Small intestine (tissue), 16 donors: ENCODE results near the gene KLHL1. TPM values are rescaled to one million over a fixed set of nuclear protein-coding genes. Genes with fewer than 3 reads are reported as not detected.
"Not testable (repeated sequence)": the region's sequence is repeated elsewhere in the genome, so short reads cannot be mapped to it uniquely, and the experiment has no call there.

Experiments
- DNase-seq, 2 donors: peaks; one replicate each; pipeline versions ENCODE4 v3.0.0 to v3.0.0-alpha.2; 2013
- FAIRE-seq: peaks from 2 replicates; lab custom pipeline; 2012; peaks lifted over from hg19 to GRCh38; lab: Jason Lieb, UNC
- H3K27ac ChIP-seq, 3 donors: one replicate each; pipeline ENCODE4 v1.5.1; 2013; ENCODE audit warnings: low read length in 2 of 3, mild to moderate bottlenecking in 2 of 3, control low read depth in 1 of 3, inconsistent platforms in 1 of 3, low read depth in 1 of 3, moderate library complexity in 1 of 3
- H3K27me3 ChIP-seq, 3 donors: one replicate each; pipeline ENCODE4 v1.6.1; 2013; ENCODE audit warnings: low read length in 3 of 3, inconsistent platforms in 1 of 3; ENCODE audit not compliant: control insufficient read depth in 3 of 3, insufficient read depth in 3 of 3
- H3K36me3 ChIP-seq, 3 donors: one replicate each; pipeline ENCODE4 v1.6.1; 2013; ENCODE audit warnings: low read length in 3 of 3, inconsistent platforms in 1 of 3, low read depth in 1 of 3, mild to moderate bottlenecking in 1 of 3, moderate library complexity in 1 of 3; ENCODE audit not compliant: control insufficient read depth in 3 of 3, insufficient read depth in 2 of 3
- H3K4me1 ChIP-seq, 3 donors: one replicate each; pipeline ENCODE4 v1.6.1; 2013; ENCODE audit warnings: low read length in 2 of 3, inconsistent platforms in 1 of 3, low read depth in 1 of 3, mild to moderate bottlenecking in 1 of 3, moderate library complexity in 1 of 3; ENCODE audit not compliant: control insufficient read depth in 3 of 3, insufficient read depth in 2 of 3
- H3K4me3 ChIP-seq, 3 donors: one replicate each; pipeline ENCODE4 v1.5.1; 2013; ENCODE audit warnings: low read length in 3 of 3, control low read depth in 1 of 3, inconsistent platforms in 1 of 3, low read depth in 1 of 3, mild to moderate bottlenecking in 1 of 3, moderate library complexity in 1 of 3
- H3K9me3 ChIP-seq, 2 donors: one replicate each; pipeline ENCODE4 v1.6.1; 2013; ENCODE audit warnings: low read depth in 1 of 2, low read length in 1 of 2; ENCODE audit not compliant: control insufficient read depth in 2 of 2, insufficient read depth in 1 of 2
- WGBS, 3 donors: extraction: QIAGEN DNeasy Blood & Tissue Kit; methylation state at CpG; one replicate each; pipeline ENCODE4 v1.1.7; 2013; 5-methylcytosine and 5-hydroxymethylcytosine counted together
- long read RNA-seq, 10 donors: transcript quantifications; one replicate each; lab custom pipeline, GENCODE V29; 2026
- polyA plus RNA-seq, 4 donors: library from polyadenylated mRNA; stranded (reverse) in 3 of 4; unstranded in 1 of 4; fragments of 200-250 nt in 3 of 4; fragments of 120-200 nt in 1 of 4; gene quantifications; one replicate each; pipeline versions ENCODE4 v1.2.1 to v1.2.3, GENCODE V29; 2013
- donor health status: healthy with polysubstance abuse.
- donor health status: control.
- donor health status: control.
- donor health status: Bipolar disorder and iron deficiency.
- donor health status: healthy.

Gene KLHL1, protein sequence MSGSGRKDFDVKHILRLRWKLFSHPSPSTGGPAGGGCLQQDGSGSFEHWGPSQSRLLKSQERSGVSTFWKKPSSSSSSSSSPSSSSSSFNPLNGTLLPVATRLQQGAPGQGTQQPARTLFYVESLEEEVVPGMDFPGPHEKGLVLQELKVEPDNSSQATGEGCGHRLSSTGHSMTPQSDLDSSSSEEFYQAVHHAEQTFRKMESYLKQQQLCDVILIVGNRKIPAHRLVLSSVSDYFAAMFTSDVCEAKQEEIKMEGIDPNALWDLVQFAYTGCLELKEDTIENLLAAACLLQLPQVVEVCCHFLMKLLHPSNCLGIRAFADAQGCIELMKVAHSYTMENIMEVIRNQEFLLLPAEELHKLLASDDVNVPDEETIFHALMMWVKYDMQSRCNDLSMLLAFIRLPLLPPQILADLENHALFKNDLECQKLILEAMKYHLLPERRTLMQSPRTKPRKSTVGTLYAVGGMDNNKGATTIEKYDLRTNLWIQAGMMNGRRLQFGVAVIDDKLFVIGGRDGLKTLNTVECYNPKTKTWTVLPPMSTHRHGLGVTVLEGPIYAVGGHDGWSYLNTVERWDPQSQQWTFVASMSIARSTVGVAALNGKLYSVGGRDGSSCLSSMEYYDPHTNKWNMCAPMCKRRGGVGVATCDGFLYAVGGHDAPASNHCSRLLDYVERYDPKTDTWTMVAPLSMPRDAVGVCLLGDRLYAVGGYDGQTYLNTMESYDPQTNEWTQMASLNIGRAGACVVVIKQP
- polyA plus RNA-seq = under 1 TPM in 2 of 4 donors, not detected in 2; 0.04 to 0.06 TPM
- long read RNA-seq, donor 1 = 0 reads
- long read RNA-seq, donor 2 = 0 reads
- long read RNA-seq, donor 3 = 0 reads
- long read RNA-seq, donor 4 = 0 reads
- long read RNA-seq, donor 5 = 0 reads
- long read RNA-seq, donor 6 = 0 reads
- long read RNA-seq, donor 7 = 0 reads
- long read RNA-seq, donor 8 = 0 reads
- long read RNA-seq, donor 9 = 0 reads
- long read RNA-seq, donor 10 = 0 reads

DNA sequence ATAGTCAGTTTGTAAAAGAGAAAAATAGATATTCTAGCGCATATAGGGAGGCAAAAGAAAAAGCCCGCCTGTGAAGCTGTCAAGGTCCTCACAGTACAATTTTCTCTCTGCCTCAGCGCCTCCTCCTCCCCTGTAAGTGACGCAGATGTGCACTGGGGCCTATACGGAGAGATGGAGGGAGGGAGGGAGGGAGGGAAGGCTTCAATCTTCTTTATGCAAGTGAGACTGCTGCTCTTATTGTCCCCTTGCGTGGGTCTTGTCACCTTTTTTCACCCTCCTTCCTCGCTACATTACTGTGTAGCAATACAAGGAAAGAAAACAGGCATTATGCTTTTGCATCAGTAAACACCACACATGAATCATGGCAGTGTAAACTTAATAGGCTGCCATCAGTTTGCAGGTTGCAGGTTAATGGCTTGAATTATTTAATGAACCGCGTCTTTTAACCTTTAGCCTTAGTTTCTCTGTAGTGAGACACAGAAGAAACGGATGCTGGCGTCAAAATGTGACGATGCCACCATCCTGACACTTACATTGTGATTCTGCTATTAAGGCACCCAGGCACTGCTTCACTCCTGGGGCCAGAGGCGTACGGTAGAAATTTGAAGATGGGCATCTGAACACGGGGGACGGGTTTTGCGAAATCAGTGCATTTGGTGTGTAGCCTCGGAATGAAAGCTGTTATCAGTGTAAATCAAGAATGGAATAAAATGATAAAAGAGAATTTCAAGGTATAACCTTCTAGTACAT lies at the start of gene KLHL1:
TSS of gene KLHL1 (minus strand) at position 97 of the 750 bp plus-strand sequence. CDS start 753 bp downstream, outside the sequence.
- Histone ChIP-seq H3K36me3 (no peaks in the 10 kb centered on the region), H3K4me1 (no peaks in the 10 kb centered on the region), H3K27ac (no peak within 1 kb of the TSS), H3K4me3 (peak within 1 kb of the TSS in 1 of 3 donors; percentile 8), H3K27me3 (peaks cover 0 to 19% (median 0%) of the 10 kb centered on the region in 3 donors), H3K9me3 (no peaks in the 10 kb centered on the region)
- WGBS, 3 donors = 71 to 75% (median 72%) methylated on average over 17 to 18 of the region's 18 CpGs
- FAIRE-seq (no peak), DNase-seq (peak in 1 of 2 donors; percentile 2)

- not testable (repeated sequence) for H3K27ac ChIP-seq, H3K27me3 ChIP-seq, H3K9me3 ChIP-seq, FAIRE-seq, DNase-seq, H3K4me3 ChIP-seq, H3K4me1 ChIP-seq, H3K36me3 ChIP-seq
- WGBS, 3 donors = 94 to 95% (median 94%) methylated on average over 12 of the region's 12 CpGs
These were observed 34.4 kb upstream of the KLHL1 start for GRCh38 chr13:70142658-70143057.

GRCh38 chr13:70128098-70128497 lies 19.8 kb upstream of the KLHL1 start:
- no peaks in the 10 kb centered on the region for H3K36me3 ChIP-seq
- 70 to 86% (median 79%) methylated on average over 2 of the region's 2 CpGs for WGBS, 3 donors
- DNase-seq (no peak), FAIRE-seq (no peak)
- no peak overlapping the region for H3K27ac ChIP-seq
- H3K4me3 ChIP-seq = no peak overlapping the region
- no peaks in the 10 kb centered on the region for H3K4me1 ChIP-seq
- H3K9me3 ChIP-seq = no peaks in the 10 kb centered on the region
- no peaks in the 10 kb centered on the region for H3K27me3 ChIP-seq

DNA sequence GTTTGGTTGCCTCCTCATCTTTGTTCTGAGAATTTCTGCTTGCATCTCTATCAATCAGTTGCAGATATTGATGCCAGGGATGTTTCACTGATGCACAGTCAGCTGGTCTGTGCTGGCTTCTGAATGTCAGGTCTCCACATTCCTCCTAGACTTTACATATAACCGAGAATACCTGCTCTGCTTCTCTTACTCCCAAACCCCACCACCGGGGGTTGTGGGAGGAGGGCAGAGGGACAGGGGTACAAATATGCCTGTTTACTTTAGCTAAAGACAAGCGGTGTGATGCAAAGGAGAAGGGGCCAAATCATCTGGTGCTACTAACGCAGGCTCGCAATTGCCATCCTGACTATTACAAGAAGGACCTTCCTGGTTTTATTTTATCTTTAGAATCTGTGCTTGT lies 17.4 kb upstream of the KLHL1 start:
- Histone ChIP-seq H3K4me3 (no peak overlapping the region), H3K9me3 (no peaks in the 10 kb centered on the region), H3K4me1 (no peaks in the 10 kb centered on the region), H3K27me3 (no peaks in the 10 kb centered on the region), H3K27ac (no peak overlapping the region), H3K36me3 (no peaks in the 10 kb centered on the region)
- no peak for FAIRE-seq
- no peak for DNase-seq
- WGBS, 3 donors = 74 to 77% (median 75%) methylated on average over 5 of the region's 5 CpGs

- 14 to 51% (median 29%) methylated on average over 2 of the region's 2 CpGs for WGBS, 3 donors
These were observed 9.2 kb upstream of the KLHL1 start for GRCh38 chr13:70117338-70117905.

GRCh38 chr13:70107498-70108281 lies 562 bp downstream of the KLHL1 start, which contains the start of gene ATXN8OS:
TSS of gene ATXN8OS (plus strand) at chr13:70107826.
- no peaks in the 10 kb centered on the region for H3K4me1 ChIP-seq
- FAIRE-seq (no peak), DNase-seq (peak in 1 of 2 donors; percentile 19)
- no peaks in the 10 kb centered on the region for H3K9me3 ChIP-seq
- peaks cover 0 to 19% (median 0%) of the 10 kb centered on the region in 3 donors for H3K27me3 ChIP-seq
- no peak within 1 kb of the TSS for H3K27ac ChIP-seq
- 7 to 22% (median 15%) methylated on average over 51 to 53 of the region's 53 CpGs for WGBS, 3 donors
- H3K36me3 ChIP-seq = no peaks in the 10 kb centered on the region
- peak within 1 kb of the TSS in 1 of 3 donors; percentile 8 for H3K4me3 ChIP-seq

More at GRCh38 chr13:70117338-70117905, 9.2 kb upstream of the KLHL1 start:
- H3K9me3 ChIP-seq = no peaks in the 10 kb centered on the region
- H3K36me3 ChIP-seq = no peaks in the 10 kb centered on the region
- FAIRE-seq = no peak
- no peak overlapping the region for H3K4me3 ChIP-seq
- H3K27me3 ChIP-seq = no peaks in the 10 kb centered on the region
- no peaks in the 10 kb centered on the region for H3K4me1 ChIP-seq
- H3K27ac ChIP-seq = no peak overlapping the region
- DNase-seq = no peak

DNA sequence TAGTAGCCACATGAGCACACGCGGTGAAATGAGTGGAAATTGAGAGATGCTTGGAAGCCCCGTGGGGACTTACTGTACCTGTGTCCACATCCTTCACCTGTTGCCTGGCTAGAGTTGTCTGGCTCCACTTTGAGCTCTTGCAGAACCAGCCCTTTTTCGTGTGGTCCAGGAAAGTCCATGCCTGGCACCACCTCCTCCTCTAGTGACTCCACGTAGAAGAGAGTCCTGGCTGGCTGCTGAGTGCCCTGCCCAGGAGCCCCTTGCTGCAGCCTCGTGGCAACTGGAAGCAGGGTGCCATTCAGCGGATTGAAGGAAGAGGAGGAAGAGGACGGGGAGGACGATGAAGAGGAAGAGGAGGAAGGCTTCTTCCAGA lies 1.1 kb downstream of the KLHL1 start:
- peak in 1 of 2 donors; percentile 5 for DNase-seq
- H3K36me3 ChIP-seq = no peaks in the 10 kb centered on the region
- H3K4me3 ChIP-seq = no peak overlapping the region
- no peaks in the 10 kb centered on the region for H3K4me1 ChIP-seq
- FAIRE-seq = no peak
- 25 to 38% (median 38%) methylated on average over 9 of the region's 9 CpGs for WGBS, 3 donors
- H3K27me3 ChIP-seq = peaks cover 0 to 19% (median 0%) of the 10 kb centered on the region in 3 donors
- H3K27ac ChIP-seq = no peak overlapping the region
- no peaks in the 10 kb centered on the region for H3K9me3 ChIP-seq
